HUDEP-2 (cell line): ENCODE data around the gene SIDT2.

ENCODE experiments used
- DNase-seq, 76 experiments: peaks; one replicate each; lab custom pipeline; 2025; ENCODE audit not compliant: unreplicated experiment in 76 of 76; lab: John Stamatoyannopoulos, UW

The SIDT2 gene

DNA sequence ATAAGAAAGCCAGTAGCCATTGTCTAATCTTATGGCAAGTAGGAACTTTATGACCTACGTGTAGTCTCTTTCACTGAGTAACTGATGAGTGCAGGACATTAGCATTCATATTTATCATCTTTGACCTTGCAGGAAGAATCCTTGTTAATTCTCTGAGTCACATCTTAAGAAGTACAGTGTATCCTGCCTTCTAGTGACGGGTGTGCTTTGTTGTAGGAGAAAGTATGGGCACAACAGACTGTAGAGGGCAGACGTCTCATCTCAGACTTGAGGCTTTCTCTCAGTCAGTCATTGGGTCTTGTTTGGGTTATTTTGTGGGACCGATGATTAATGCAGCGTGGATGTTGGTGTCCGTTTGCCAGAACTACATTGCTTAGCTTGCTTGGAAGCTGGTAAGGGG lies 60.8 kb downstream of the SIDT2 start:
- DNase-seq = no peak
